Ishikawa (cell line): Measurements from ENCODE around the gene ASPDH.

Experiments used
- EP300 ChIP-seq: IDR thresholded peaks from 2 replicates; pipeline ENCODE4 v1.6.1; 2012; ENCODE audit warnings: borderline replicate concordance
- TF ChIP-seq, protein P1 (sequence below): IDR thresholded peaks from 2 replicates; pipeline ENCODE4 v1.6.1; 2012

DNA sequence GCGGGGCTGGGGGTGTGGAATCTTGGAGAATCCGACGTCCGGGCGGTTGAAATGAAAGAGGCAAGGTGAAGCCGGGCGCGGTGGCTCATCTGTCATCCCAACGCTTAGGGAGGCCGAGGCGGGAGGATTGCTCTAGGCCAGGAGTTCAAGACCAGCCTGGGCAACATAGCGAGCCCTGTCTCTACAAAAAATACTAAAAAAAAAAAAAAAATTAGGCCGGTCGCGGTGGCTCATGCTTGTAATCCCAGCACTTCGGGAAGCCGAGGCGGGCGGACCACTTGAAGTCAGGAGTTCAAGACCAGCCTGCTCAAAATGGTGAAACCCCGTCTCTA, 36.8 kb downstream of the ASPDH start:
- no peak for TF ChIP-seq EP300
- TF ChIP-seq, protein P1, sequence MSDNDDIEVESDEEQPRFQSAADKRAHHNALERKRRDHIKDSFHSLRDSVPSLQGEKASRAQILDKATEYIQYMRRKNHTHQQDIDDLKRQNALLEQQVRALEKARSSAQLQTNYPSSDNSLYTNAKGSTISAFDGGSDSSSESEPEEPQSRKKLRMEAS = no peak
